Measurements from ENCODE around the gene MBNL1. TPM values are rescaled to one million over a fixed set of nuclear protein-coding genes. Genes with fewer than 3 reads are reported as not detected.
A peak's percentile ranks its signal among the peaks of the same experiment; 100 is the strongest.

The MBNL1 gene
- total RNA-seq, 4 donors from 2014 or later, result 258 to 478 (median 320) TPM

DNA sequence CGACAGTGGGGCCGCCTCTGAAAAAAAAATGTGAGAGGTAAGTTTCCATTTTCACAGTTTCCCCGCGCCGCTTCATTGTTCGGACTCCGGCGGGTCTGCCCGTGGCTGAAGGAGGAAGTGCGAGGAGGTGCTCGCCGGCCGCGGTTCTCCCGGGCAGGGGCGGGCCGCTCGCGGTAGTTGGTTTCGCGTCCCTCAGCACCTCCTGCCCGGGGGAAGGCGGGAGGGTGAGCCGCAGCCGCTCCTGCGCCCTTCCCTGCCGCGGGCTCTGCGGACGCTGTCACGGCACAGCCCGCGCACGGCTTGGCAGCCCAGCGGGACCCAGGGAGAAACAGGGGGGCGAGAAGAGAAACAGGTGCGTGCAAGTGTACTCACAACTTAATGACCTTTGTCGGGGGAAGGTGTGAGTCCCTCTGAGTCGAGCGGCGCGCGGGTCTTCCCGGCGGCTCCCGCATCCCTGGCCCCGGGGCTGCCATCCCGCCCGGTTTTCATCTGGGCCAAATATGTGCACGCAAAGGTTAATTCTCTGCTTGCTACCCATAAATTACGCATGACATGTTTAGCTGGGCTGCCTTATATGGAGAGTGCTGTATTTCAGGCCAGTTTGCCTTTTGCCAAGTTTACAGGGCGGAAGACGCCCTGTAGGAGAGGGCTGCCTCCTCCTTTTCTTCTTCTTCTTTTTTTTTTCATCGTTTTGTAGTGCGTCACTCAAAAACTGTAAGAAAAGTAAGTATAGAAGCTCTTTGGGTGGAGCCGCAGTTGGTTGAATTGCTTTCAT lies 514 bp downstream of the MBNL1 start:
- TF ChIP-seq EP300 (IDR thresholded peaks at IDR 0.05), result peak; percentile 37
- TF ChIP-seq POLR2A (IDR thresholded peaks at IDR 0.05), result peak in 1 of 2 donors; percentile 14
- TF ChIP-seq, protein P1, sequence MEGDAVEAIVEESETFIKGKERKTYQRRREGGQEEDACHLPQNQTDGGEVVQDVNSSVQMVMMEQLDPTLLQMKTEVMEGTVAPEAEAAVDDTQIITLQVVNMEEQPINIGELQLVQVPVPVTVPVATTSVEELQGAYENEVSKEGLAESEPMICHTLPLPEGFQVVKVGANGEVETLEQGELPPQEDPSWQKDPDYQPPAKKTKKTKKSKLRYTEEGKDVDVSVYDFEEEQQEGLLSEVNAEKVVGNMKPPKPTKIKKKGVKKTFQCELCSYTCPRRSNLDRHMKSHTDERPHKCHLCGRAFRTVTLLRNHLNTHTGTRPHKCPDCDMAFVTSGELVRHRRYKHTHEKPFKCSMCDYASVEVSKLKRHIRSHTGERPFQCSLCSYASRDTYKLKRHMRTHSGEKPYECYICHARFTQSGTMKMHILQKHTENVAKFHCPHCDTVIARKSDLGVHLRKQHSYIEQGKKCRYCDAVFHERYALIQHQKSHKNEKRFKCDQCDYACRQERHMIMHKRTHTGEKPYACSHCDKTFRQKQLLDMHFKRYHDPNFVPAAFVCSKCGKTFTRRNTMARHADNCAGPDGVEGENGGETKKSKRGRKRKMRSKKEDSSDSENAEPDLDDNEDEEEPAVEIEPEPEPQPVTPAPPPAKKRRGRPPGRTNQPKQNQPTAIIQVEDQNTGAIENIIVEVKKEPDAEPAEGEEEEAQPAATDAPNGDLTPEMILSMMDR (IDR thresholded peaks at IDR 0.05), result no peak
- TF ChIP-seq POLR2AphosphoS5 (IDR thresholded peaks at IDR 0.05), result peak in 2 of 3 donors; percentile 78 to 85
- H3K9me3 ChIP-seq, result no peaks in the 10 kb centered on the region
- peaks cover 69% of the 10 kb centered on the region for H3K4me1 ChIP-seq
- no peaks in the 10 kb centered on the region for H3K36me3 ChIP-seq
- peak overlapping the region; percentile 98 for H3K4me3 ChIP-seq
- WGBS, result 0% methylated on average over 28 of the region's 56 CpGs
- DNase-seq (ENCODE audit: low spot score in 2 of 2), result peak; percentile 79 to 81
- H3K27ac ChIP-seq, result peak overlapping the region; percentile 100
- H3K27me3 ChIP-seq, result no peaks in the 10 kb centered on the region

- no peaks in the 10 kb centered on the region for H3K36me3 ChIP-seq
- WGBS, result 0% methylated on average over 16 of the region's 16 CpGs
- H3K27ac ChIP-seq, result peak overlapping the region; percentile 100
- H3K27me3 ChIP-seq, result no peaks in the 10 kb centered on the region
- H3K9me3 ChIP-seq, result no peaks in the 10 kb centered on the region
- peak in 1 of 2 donors; percentile 54 for DNase-seq (ENCODE audit: low spot score in 2 of 2)
- peak overlapping the region; percentile 98 for H3K4me3 ChIP-seq
- H3K4me1 ChIP-seq, result peaks cover 71% of the 10 kb centered on the region
- TF ChIP-seq POLR2A (IDR thresholded peaks at IDR 0.05) (peak in 1 of 2 donors; percentile 20), POLR2AphosphoS5 (IDR thresholded peaks at IDR 0.05) (peak in 1 of 3 donors; percentile 39), EP300 (IDR thresholded peaks at IDR 0.05) (no peak)
- TF ChIP-seq, protein P1 (IDR thresholded peaks at IDR 0.05), result no peak
Measured at GRCh38 chr3:152269831-152270734, 1.4 kb downstream of the MBNL1 start.

DNA sequence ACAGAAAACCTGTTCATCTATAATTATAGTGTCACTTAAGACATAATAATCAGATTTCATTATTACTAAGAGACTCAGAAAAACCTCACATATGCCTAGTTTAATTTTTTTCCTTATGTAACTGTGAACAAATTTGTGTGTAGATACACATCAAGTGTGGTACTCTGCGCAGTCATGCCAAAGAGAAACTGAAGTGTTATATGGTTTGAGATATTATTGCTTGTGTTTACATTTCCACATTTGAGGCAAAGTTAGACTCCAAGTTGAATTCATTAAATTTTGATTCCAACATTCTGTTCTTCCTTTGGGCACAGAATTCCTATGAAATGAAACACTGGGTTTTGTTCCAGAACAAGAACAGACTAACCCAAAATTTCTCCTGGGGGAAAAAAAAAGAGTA lies 2.2 kb downstream of the MBNL1 start:
- Histone ChIP-seq H3K9me3 (no peaks in the 10 kb centered on the region), H3K4me3 (peak overlapping the region; percentile 98), H3K36me3 (no peaks in the 10 kb centered on the region), H3K27me3 (no peaks in the 10 kb centered on the region), H3K4me1 (peaks cover 69% of the 10 kb centered on the region), H3K27ac (peak overlapping the region; percentile 100)
- no peak for DNase-seq (ENCODE audit: low spot score in 2 of 2)
- TF ChIP-seq POLR2A (IDR thresholded peaks at IDR 0.05) (no peak), EP300 (IDR thresholded peaks at IDR 0.05) (no peak), POLR2AphosphoS5 (IDR thresholded peaks at IDR 0.05) (no peak)
- TF ChIP-seq, protein P1 (IDR thresholded peaks at IDR 0.05), result no peak
- 22% methylated on average over 1 of the region's 1 CpG for WGBS

GRCh38 chr3:152271501-152272236 lies 2.9 kb downstream of the MBNL1 start:
- no peak for TF ChIP-seq POLR2AphosphoS5 (IDR thresholded peaks at IDR 0.05)
- TF ChIP-seq, protein P1 (IDR thresholded peaks at IDR 0.05), result no peak
- no peak for TF ChIP-seq POLR2A (IDR thresholded peaks at IDR 0.05)
- TF ChIP-seq EP300 (IDR thresholded peaks at IDR 0.05), result no peak
- H3K36me3 ChIP-seq, result no peaks in the 10 kb centered on the region
- no peaks in the 10 kb centered on the region for H3K27me3 ChIP-seq
- WGBS, result 22% methylated on average over 5 of the region's 5 CpGs
- H3K4me3 ChIP-seq, result peak overlapping the region; percentile 98
- H3K27ac ChIP-seq, result peak overlapping the region; percentile 100
- no peaks in the 10 kb centered on the region for H3K9me3 ChIP-seq
- no peak for DNase-seq (ENCODE audit: low spot score in 2 of 2)
- peaks cover 67% of the 10 kb centered on the region for H3K4me1 ChIP-seq
